ENCODE results near the gene CDH23.

Gene CDH23

DNA sequence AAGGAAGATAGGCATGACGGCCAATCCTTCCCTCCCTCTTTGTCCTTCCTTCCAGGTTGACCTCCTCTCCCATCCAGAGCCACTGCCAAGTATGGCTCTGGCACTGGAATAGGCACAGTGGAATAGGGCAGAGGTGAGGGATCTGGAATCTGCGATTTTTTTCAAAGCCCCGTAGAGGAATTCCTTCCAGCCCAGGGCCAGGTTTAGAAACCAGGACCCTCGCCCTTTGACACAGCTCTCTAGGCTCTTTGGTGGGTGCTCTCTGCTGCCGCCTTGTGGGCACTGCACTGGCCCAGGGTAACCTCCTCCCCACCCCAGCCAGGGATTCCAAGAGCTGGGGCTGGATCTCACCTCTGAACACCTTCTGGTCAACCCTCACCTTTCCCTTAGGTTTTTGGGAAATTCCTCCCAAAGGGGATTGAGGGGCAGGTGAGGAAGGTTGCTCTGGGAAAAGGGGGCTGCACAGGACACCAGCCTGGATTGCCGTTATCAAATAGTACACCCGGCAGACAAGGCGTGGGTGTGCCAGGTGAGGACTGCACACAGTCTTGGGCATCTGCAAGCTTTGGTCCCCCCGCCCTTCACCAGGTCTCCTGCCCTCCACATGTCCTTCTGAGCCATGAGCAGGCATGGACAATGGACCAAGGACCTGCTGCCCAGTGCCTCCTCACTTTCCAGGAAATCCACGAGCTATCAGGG is 300.1 kb downstream of the CDH23 start:
- no peak for FAIRE-seq

DNA sequence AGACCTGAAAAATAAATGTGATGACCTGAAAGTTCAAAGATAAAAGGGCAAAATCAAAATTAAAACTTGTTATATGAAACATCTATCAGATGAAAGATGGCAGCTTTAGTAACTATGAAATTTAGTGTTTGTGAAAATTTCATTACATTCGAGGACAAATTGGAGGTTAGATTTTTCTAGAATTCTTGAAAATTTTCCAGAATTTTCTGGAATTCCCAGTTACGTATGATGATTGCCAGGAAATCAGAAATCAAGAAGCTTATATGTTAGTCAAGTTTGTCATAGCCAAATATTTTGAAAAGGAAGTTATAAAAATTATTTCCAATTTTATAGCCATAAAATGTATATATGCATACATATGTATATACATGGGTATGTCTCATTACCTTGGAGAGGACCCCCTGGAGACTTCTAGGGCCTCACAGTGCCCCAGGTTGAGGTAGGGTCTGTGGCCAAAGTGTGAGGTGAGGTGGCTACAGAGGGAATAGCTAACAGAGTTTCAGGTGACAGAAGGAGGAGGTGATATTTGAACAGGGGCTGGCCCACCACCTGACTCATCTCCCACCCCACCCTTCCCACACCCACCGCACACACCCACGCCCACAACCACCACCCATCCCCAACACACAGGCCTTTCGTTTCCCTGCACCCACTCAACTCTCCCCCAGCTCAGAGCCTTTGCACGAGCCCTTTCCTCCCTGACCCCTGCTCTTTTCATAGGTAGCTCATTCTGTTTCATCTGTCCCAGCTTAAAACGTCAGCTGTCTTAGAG is 301.4 kb downstream of the CDH23 start:
- no peak for FAIRE-seq

DNA sequence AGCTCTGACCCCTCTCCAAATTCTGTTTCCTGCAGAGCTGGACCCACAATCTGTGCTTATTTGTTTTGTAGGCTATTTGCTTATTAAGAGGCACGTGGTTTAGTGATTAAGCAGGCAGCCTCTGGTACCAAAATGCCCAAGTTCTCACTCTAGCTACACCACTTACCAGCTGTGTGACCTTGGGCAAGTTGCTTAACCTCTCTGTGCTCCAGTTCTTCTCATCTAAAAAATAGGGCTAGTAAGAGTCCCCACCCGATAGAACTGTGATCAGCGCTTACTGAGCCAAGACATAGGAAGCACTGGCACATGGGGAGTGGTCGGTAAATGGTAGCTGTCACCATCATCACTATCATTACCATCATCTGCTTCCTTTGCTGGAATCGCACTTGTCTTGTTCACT is 302.0 kb downstream of the CDH23 start:
- no peak for FAIRE-seq

DNA sequence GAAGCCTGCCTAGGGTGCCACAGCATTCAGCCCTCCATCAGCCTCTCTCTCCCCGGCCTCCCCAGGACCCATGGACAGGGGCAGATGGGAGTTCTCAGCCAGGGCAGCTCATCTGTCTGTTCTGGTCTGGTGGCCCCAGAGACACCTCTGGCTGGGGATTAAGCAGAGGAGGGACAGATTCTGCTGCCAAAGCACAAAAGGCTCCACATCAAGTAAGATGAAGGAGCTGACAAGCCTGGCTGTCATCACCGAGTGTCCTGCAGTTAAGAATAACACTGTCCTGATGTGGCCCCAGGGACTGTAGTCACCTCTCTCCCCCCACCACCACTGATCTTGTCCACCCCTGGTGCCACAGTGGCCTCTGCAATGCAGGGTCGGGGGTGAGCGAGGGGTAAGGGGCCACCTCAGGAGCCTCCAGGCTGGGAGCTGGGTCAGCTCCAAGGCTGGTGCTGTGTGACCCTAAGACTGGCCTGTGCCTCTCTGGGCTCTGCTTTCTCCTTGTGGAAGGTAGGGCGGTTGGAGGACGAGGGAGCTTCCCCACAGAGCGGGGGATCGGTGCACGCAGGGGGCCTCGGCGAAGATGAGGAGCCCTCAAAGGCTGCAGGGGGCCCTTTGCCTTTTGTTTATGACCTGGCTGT is 304.1 kb downstream of the CDH23 start:
- FAIRE-seq, result no peak

DNA sequence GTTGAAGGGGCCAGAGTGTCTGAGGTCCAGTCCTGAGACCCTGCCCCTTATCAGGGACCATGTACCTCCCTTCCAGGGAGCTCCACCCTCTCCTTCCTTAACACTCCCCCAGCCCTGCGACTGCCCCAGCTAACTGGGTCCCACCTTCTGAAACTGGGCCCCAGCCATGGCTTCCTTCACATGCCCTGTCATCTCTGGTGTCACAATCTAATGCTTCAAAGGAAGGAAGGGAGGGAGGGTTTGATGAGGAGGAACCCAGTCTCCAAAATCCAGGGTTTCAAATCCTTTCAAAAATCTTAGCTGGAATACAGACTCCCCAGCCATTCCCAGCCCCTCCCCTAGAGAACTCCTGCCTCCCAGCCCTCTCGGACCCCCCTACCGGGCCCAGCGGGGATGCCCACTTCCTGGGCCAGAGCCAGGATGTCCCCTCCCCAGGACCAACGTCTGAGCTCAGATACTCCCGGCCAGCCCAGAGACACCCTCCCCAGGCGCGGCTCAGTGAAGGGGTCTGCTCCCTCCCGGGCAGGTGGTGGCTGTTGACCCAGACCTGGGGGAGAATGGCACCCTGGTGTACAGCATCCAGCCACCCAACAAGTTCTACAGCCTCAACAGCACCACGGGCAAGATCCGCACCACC is 304.9 kb downstream of the CDH23 start:
- FAIRE-seq, result no peak

DNA sequence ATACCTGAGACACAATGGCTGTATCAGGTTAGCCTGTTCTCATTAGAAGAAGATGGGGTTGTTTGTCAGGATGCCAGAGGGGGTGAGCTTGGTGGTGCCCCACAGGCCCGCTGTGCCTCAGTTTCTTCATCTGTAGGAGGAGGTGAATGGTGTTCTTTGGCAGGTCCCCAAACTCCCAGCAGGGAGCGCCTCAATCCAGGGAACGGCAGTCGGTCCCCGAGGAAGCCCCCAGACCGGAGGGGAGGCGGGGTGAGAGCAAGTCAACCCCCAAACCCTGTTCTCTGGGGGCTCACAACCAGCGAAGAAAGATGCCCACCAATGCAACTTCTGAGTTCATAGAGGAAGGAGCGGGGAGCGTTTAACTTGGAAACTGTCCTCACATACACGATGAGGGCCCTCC is 306.9 kb downstream of the CDH23 start:
- no peak for FAIRE-seq

DNA sequence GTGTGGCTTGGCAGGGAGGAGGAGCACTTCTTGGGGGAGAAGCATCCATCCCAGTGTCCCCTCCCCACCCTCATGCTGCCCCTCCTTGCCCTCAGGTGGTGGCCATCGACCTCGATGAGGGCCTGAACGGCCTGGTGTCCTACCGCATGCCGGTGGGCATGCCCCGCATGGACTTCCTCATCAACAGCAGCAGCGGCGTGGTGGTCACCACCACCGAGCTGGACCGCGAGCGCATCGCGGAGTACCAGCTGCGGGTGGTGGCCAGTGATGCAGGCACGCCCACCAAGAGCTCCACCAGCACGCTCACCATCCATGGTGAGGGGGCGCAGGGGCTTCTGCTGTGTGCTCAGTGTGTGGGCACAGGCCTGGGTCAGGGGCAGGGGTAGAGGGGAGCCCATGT is 308.1 kb downstream of the CDH23 start:
- no peak for FAIRE-seq

DNA sequence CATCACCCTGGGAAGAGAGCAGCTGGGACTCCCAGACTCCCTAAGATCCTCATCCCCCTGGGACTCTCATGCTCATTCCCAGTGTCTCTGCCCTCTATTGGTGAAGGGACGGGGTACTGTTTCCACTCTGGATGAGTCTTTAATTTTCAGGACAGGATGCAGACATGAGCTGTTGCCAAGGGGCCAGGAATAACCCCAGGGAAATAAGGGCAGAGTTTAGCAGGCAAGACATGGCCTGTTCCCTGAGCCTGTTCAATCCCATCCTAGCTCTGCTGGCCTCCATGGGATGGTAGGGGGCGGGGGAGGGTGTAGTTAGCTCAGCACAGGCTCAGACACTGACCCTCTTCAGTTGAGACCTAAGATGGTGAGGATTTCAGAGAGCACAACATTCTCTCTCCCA is 308.9 kb downstream of the CDH23 start:
- no peak for FAIRE-seq

DNA sequence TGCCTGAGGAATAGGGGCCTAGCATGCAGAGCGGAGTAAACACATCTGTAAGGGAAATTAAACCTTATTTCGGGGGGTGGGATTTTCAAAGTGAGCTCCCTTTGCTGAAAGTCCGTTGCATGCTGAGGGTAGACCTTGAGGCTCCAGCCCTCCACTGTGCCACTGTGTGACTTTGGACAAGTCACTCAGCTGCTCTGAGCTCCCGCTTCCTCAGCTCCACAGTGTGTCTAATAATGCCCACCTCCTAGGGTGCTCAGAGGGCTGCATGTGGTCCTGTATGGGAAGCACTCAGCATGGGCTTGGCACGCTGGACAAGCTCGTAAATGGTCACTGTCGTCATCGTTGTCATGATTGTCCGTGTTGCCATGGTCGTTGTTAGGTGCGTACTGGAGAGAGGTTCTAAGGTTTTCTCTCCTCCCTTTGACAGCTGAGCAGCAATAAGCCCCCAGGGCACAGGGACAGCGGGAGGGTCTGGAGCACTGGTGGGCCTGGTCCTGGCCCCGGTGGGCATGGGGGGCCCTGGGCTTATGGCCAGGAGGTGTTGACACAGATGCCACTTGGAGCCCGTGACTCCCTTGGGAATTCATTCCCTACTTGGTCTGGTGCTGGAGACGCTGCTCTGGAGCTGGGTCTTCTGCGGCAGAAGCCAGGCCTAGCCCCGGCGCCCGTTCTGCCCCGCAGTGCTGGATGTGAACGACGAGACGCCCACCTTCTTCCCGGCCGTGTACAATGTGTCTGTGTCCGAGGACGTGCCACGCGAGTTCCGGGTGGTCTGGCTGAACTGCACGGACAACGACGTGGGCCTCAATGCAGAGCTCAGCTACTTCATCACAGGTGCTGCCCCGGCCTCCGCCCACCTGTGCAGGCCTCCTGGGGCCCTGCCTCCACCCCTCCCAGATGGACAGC is 309.7 kb downstream of the CDH23 start:
- no peak for FAIRE-seq

DNA sequence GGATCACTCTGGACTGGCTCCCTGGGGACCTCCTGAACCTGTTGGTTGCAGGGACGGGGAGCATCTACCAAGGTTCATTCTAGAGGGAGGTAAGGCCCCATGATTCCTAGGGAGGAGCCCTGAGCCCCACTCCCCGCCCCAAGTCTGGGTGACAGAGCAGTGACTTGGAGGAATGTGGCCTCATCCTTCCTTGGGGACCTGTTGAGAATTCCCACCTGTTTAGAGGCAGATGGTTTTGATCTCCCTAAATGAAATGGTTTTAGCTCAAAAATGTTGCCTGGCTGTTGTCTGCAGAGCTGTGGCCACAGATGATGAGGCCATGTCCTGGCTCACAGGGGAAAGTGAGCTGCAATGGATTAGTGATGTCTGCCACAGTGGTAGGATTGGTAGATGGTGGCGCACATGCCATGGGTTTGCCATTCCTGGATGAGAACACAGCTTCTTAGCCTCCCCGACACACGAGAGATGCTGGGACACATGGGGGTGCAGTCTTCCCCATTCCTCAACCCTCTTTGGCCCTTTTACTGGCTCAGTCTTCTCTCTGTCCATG is 310.6 kb downstream of the CDH23 start:
- no peak for FAIRE-seq

DNA sequence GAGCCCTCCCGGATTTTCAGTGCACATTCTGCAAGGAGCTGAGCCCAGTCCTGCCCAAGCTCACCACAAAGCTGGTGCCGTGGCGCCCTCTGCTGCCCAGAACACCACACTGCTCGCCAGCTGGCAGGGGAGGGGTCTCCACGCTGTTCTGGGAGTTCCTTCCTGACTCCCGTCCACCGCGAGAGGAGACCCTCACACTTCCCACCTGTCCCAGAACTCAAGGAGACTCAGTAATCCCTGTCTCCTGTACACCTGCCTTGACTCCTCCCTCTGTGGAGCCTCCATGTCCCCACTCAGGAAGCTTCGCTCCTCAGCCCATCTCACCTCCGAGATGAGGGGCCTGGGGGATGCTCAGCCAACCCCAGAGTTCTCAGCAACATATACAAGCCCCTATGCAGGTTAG is 311.6 kb downstream of the CDH23 start:
- no peak for FAIRE-seq

DNA sequence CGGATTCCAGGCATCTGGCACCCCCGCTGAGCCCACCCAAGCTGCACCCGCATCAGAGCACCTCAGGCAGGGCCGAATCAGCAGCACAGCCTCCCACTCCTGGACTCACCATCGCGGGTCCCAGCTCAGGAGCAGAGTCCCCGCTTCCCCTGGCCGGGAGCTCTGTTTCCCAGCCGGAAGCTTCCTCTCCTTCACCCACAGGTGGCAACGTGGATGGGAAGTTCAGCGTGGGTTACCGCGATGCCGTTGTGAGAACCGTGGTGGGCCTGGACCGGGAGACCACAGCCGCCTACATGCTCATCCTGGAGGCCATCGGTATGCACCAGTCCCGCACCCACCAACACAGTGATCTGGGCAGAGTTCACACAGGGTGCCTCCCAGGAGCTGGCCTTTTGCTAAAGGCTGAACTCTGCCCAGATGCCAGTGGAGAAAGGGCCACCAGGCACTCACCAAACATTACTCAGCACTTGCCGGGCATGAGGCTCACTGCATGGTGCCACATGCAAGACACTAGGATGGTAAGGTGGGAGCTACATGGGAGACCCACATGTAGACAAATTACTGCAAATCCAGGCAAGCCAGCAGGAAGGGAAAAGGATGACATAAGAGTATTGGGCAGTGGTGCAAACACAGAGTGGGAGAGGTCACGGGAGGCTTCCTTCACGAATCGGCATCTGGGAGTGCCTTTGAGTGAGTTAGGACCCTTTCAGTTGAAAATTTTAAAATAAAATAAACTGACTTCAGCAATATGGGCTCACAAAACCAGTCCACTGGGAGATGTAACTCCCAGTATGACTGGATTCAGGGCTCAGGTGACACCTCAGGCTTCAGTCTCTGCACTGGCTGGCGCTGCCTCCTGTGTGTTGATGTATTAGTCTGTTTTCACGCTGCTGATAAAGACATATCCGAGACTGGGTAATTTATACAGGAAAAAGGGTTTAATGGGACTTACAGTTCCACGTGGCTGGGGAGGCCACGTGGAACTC is 312.5 kb downstream of the CDH23 start:
- FAIRE-seq, result no peak

DNA sequence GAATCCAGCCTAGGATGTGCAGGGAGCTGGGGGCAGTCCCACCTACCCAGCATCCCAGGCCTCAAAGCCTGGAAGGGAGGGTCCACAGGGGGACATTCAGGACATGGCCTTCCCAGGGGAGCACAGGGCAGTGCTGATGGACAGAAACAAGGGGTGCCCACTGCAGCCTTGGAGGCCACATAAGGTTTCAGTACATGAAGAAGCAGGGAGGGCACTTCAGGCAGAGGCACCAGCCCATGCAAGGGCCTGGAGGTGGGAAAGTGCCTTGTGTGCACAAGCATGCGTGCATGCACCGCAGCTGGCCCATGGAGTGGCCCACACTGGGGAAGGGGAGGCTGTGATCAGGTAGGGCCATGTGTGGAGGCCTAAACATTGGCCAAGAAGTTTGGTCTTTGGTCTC is 313.8 kb downstream of the CDH23 start:
- FAIRE-seq, result no peak

DNA sequence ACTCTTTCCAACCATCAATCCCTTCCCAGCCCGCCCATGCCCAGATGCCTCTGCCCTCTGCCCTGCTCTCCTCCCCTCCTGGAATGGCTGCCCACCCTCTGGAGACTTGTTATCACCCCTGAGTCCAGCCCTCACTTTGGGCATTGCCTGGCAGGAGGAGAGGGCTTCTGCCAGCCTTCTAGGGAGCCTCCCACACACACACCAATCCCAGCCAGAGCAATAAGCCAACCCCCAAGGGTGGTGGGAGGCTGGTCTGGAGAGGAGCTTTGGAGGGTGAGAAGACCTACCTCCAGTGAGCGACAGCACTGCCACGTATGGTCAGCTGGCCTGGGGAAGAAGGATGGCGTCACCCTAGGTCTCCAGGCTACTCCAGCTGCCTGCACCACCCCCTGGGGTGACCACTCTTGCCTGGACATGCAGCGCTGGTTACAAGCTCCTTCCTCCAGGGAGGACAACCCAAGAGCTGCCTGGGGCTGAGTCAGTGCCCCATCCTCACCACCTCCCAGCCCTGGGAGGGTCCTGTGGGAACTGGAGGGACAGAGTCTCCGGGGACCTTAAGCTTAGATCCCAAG is 314.4 kb downstream of the CDH23 start:
- FAIRE-seq, result no peak

DNA sequence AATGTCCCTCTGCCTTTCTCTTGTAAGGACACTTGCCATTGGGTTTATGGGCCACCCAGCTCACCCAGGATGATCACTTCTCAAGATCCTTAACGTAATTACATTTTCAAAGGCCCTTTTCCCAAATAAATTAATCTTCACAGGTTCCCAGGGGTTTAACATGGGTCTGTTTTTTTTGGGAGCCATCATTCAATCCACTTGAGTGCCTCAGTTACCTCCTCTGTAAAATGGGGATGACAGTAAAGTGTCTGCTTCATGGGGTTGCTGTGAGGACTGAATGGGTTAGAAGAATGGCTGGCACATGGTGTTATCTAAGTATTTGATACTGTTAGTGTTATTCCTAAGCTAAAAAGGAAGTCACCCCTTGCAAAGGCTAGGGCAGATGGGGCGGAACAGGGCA is 315.4 kb downstream of the CDH23 start:
- no peak for FAIRE-seq

DNA sequence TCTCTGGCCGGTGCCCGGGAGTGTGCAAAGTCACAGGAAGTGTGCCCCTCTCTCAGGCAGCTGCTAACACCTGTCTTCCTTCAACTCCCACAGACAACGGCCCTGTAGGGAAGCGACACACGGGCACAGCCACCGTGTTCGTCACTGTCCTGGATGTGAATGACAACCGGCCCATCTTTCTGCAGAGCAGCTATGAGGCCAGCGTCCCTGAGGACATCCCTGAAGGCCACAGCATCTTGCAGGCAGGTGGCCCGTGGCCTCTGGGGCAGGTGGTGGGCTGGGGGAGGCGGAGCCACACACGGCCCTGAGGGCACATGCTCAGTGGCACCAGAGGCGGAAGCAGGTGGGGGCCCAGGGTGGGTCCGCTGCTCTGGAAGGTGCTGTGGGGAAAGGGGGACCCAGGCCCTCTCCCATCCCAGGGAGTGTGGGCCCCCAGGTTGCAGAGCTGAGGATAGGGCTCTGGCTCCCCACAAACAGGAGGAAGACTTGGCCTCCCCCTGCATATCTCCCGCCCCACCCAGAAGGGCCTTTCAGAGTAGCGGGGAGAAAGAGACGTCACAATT is 315.9 kb downstream of the CDH23 start:
- no peak for FAIRE-seq

DNA sequence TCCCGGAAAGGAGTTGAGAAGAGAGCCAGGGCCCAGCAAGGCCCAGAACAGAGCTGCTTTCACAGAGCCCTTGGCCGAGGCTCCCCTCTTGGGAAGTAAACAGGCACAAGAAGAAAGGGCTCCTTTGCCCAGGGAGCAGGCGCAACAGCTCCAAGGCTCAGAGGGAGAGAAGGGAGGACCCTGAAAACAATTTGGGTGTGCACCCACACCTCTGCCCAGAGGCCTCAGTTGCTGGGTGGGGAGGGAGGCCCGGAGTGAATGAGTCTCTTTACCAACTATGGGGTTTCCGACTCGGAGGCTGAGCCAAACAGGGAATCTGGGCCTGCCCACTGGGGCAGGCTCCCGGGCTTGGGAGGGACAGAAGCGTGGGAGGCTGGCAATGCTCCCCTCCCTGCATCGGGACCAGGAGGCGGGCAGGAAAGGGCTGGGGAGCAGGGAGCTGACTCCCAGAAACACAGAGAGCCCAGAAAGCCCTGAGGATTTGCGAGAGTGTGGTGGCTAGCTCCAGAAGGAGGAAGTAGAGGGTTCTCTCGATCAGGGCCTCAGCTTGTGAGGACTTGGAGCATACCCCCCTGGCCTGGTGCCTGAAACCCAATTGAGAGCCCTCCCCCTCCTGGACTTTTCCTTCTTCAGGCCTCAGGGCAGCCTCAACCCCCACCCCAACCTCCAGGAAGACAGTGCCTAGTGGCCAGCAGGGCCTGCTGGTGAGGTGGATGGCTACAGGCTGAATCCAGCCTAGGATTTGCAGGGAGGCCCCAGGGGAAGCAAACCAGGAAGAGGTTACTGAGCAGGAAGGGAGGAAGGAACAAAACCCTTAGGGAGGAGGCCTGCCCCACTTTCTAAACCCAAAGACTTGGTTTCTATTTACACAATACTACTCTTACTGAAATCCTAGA is 316.7 kb downstream of the CDH23 start:
- no peak for FAIRE-seq

DNA sequence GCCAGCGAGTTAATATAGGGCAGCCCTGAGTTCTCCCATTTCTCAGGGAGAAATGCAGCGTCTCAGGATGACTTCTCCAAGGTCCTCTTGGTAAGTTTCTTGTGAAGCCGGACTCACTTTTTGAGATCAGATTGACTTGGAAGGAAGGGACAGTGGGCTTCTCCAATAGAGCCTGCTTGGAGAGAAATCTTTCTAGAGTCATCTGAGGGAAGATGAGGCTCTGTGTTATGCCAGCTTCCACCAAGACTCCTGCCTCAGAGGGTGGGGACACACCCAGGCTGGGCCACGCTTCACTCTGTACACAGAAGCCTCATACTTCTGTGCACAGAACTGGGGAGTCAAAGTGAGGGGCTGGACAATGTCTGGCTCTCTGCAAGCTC is 317.3 kb downstream of the CDH23 start:
- no peak for FAIRE-seq

DNA sequence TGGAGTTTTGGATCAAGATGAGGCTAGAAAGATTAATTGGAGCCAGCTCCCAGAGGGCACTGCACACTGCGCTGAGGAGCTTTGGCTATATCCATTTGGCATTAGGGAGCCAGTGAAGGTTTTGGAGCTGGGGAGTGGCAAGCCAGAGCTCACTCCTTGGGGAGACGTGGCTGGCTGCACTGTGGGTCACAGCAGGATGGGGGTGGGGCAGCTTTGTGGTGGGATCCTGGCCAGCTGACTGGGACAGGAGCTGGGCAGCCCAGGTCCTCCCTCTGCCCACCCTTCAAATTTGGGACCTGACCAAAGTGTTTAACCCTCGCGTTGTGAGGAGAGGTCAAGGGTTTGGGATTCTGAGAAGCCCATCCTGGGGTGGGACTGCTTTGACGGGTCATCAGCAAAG is 317.9 kb downstream of the CDH23 start:
- FAIRE-seq, result no peak
